Breast epithelium (tissue), 4 donors: Measurements from ENCODE around the gene BCL2. TPM values are rescaled to one million over a fixed set of nuclear protein-coding genes. Genes with fewer than 3 reads are reported as not detected.

Experiments used
- DNase-seq, 2 donors: peaks; one replicate each; pipeline ENCODE4 v3.0.0-alpha.2; 2019; ENCODE audit warnings: low spot score in 2 of 2
- H3K27ac ChIP-seq, 2 donors: fragments of 200-600 bp; sonication (generic) in 1 of 2; one replicate each; pipeline ENCODE4 v1.5.1; 2016 to 2019; ENCODE audit warnings: mild to moderate bottlenecking in 1 of 2
- H3K27me3 ChIP-seq, 2 donors: fragments of 200-600 bp; sonication (generic) in 1 of 2; one replicate each; pipeline versions ENCODE4 v1.5.1 to v1.6.0; 2017 to 2019; ENCODE audit warnings: control low read depth in 1 of 2, mild to moderate bottlenecking in 1 of 2
- H3K36me3 ChIP-seq: fragments of 200-600 bp; one replicate; pipeline ENCODE4 v1.5.1; 2019
- H3K4me1 ChIP-seq, 2 donors: fragments of 200-600 bp; sonication (generic); one replicate each; pipeline ENCODE4 v1.5.1; 2016 to 2019; ENCODE audit warnings: control low read depth in 1 of 2
- H3K4me3 ChIP-seq, 3 donors: fragments of 200-600 bp; sonication (generic); 1 replicate in 2 of 3; 2 replicates in 1 of 3; pipeline ENCODE4 v1.5.1; 2016 to 2019; ENCODE audit warnings: mild to moderate bottlenecking in 3 of 3, moderate library complexity in 2 of 3
- H3K9me3 ChIP-seq, 2 donors: fragments of 200-600 bp; sonication (generic) in 1 of 2; one replicate each; pipeline ENCODE4 v1.5.1; 2016 to 2019; ENCODE audit warnings: control low read depth in 1 of 2
- CTCF ChIP-seq, 3 donors: fragments of 450-650 bp; IDR thresholded peaks; one replicate each; pipeline ENCODE4 v1.5.1; 2016 to 2017; ENCODE audit warnings: antibody characterized with exemption in 3 of 3, mild to moderate bottlenecking in 3 of 3, moderate library complexity in 3 of 3
- POLR2A ChIP-seq: fragments of 450-650 bp; IDR thresholded peaks from one replicate; pipeline ENCODE4 v1.6.1; 2016; ENCODE audit warnings: antibody characterized with exemption, mild to moderate bottlenecking, moderate library complexity
- POLR2AphosphoS5 ChIP-seq, 3 donors: sonication (generic); formaldehyde crosslinking; IDR thresholded peaks; one replicate each; pipeline ENCODE4 v1.6.1; 2017; ENCODE audit warnings: antibody characterized with exemption in 3 of 3
- intact Hi-C: fragments of 100-400 bp; cut with DNase I; formaldehyde crosslinking; loops from one replicate; pipeline ENCODE4 v1.15.1; 2023; ENCODE audit warnings: low total_unique reads
- total RNA-seq, 3 donors: library from RNA; depleted of rRNA; stranded (reverse); fragments of >200 nt; gene quantifications; one replicate each; pipeline ENCODE4 v1.1.0, GENCODE V29; 2016

The BCL2 gene
- total RNA-seq, 3 donors from 2014 or later: 41.3 to 82.5 (median 43.6) TPM

- no peaks in the 10 kb centered on the region for H3K36me3 ChIP-seq
- H3K27me3 ChIP-seq: no peaks in the 10 kb centered on the region
- no peak for DNase-seq
- TF ChIP-seq CTCF (IDR thresholded peaks at IDR 0.05) (no peak), POLR2AphosphoS5 (IDR thresholded peaks at IDR 0.05) (no peak), POLR2A (no peak)
- H3K9me3 ChIP-seq: no peaks in the 10 kb centered on the region
- H3K27ac ChIP-seq: peak overlapping the region; percentile 93 to 97
- intact Hi-C loops: no loop called here
- peak overlapping the region in 1 of 3 donors; percentile 65 for H3K4me3 ChIP-seq
- H3K4me1 ChIP-seq: peaks cover 20 to 27% of the 10 kb centered on the region in 2 donors
Observed at GRCh38 chr18:63177259-63177658, 142.3 kb downstream of the BCL2 start.

GRCh38 chr18:63175264-63175663 lies 144.3 kb downstream of the BCL2 start:
- H3K27ac ChIP-seq: peak overlapping the region; percentile 80 to 86

GRCh38 chr18:63173983-63174382 lies 145.6 kb downstream of the BCL2 start:
- no peak overlapping the region for H3K4me3 ChIP-seq
- no peak for TF ChIP-seq CTCF (IDR thresholded peaks at IDR 0.05)
- no peak for TF ChIP-seq POLR2A
- intact Hi-C loops: no loop called here
- no peak overlapping the region for H3K27ac ChIP-seq
- H3K36me3 ChIP-seq: no peaks in the 10 kb centered on the region
- no peaks in the 10 kb centered on the region for H3K9me3 ChIP-seq
- no peaks in the 10 kb centered on the region for H3K27me3 ChIP-seq
- DNase-seq: no peak
- H3K4me1 ChIP-seq: peaks cover 16 to 17% of the 10 kb centered on the region in 2 donors

More at GRCh38 chr18:63175264-63175663, 144.3 kb downstream of the BCL2 start:
- Histone ChIP-seq H3K36me3 (no peaks in the 10 kb centered on the region), H3K4me3 (no peak overlapping the region), H3K9me3 (no peaks in the 10 kb centered on the region), H3K4me1 (peaks cover 20 to 27% of the 10 kb centered on the region in 2 donors), H3K27me3 (no peaks in the 10 kb centered on the region)
- DNase-seq: no peak
- intact Hi-C loops: no loop called here
- TF ChIP-seq POLR2A (no peak), CTCF (IDR thresholded peaks at IDR 0.05) (no peak), POLR2AphosphoS5 (IDR thresholded peaks at IDR 0.05) (no peak)

GRCh38 chr18:63169853-63170252 lies 149.7 kb downstream of the BCL2 start:
- Histone ChIP-seq H3K36me3 (no peaks in the 10 kb centered on the region), H3K4me3 (no peak overlapping the region), H3K9me3 (no peaks in the 10 kb centered on the region), H3K27ac (no peak overlapping the region), H3K27me3 (no peaks in the 10 kb centered on the region), H3K4me1 (no peaks in the 10 kb centered on the region)
- intact Hi-C loops: no loop called here
- no peak for DNase-seq
- TF ChIP-seq POLR2AphosphoS5 (IDR thresholded peaks at IDR 0.05) (no peak), CTCF (IDR thresholded peaks at IDR 0.05) (no peak), POLR2A (no peak)

- Histone ChIP-seq H3K4me3 (no peak overlapping the region), H3K9me3 (no peaks in the 10 kb centered on the region), H3K36me3 (no peaks in the 10 kb centered on the region), H3K27ac (no peak overlapping the region), H3K4me1 (no peaks in the 10 kb centered on the region), H3K27me3 (no peaks in the 10 kb centered on the region)
- TF ChIP-seq POLR2AphosphoS5 (IDR thresholded peaks at IDR 0.05): no peak
- TF ChIP-seq CTCF (IDR thresholded peaks at IDR 0.05): no peak
- TF ChIP-seq POLR2A: no peak
- DNase-seq: no peak
- intact Hi-C loops: no loop called here
Observed at GRCh38 chr18:63168287-63168686, 151.3 kb downstream of the BCL2 start.
